B cell (primary cell): Measurements from ENCODE around the gene SIRPA. TPM values are rescaled to one million over a fixed set of nuclear protein-coding genes. Genes with fewer than 3 reads are reported as not detected.

Experiments
- ATAC-seq: fragments of 200-7000 bp; cut with Tn5 transposase; one replicate; pipeline ENCODE4 v1.10.0; 2021; ENCODE audit warnings: low read depth, mild to moderate bottlenecking, moderate number of reproducible peaks, moderate library complexity
- CTCF ChIA-PET: fragments of 350-600 bp; sonication (Branson Sonifier 250); formaldehyde crosslinking; loops from one replicate; lab custom pipeline; 2021; ENCODE audit warnings: antibody characterized with exemption, inconsistent platforms; lab: Charles Lee
- POLR2A ChIA-PET: fragments of 350-600 bp; sonication (Branson Sonifier 250); formaldehyde crosslinking; loops from one replicate; lab custom pipeline; 2021; ENCODE audit warnings: antibody characterized with exemption; lab: Charles Lee
- DNase-seq: peaks from one replicate; pipeline ENCODE4 v3.0.0; 2013
- H2AFZ ChIP-seq: 2 replicates; pipeline ENCODE4 v1.6.1; 2012; ENCODE audit warnings: mild to moderate bottlenecking, low read depth, low read length; ENCODE audit not compliant: insufficient read depth, poor library complexity, severe bottlenecking
- H3K27ac ChIP-seq, 2 donors: 1 replicate in 1 of 2; 2 replicates in 1 of 2; pipeline ENCODE4 v1.5.1; 2012 to 2013; ENCODE audit warnings: low read length in 2 of 2, mild to moderate bottlenecking in 2 of 2, moderate library complexity in 1 of 2
- H3K27me3 ChIP-seq, 4 experiments: fragments of 200-600 bp in 1 of 4; sonication (generic) in 1 of 4; replicated peaks in 1 of 4; 1 replicate in 2 of 4; 2 replicates in 2 of 4; pipeline versions ENCODE4 v1.6.1 to v1.7.0; 2013 to 2016; ENCODE audit warnings: low read length in 3 of 4, mild to moderate bottlenecking in 2 of 4, mixed read lengths in 1 of 4, moderate library complexity in 1 of 4; ENCODE audit not compliant: insufficient read depth in 4 of 4, control insufficient read depth in 3 of 4; ENCODE audit errors: control extremely low read depth in 1 of 4
- H3K36me3 ChIP-seq, 2 experiments: replicated peaks in 1 of 2; 1 replicate in 1 of 2; 2 replicates in 1 of 2; pipeline versions ENCODE4 v1.6.1 to v1.7.1; 2013; ENCODE audit warnings: low read length in 1 of 2; ENCODE audit not compliant: insufficient read depth in 2 of 2, control insufficient read depth in 1 of 2; ENCODE audit errors: control extremely low read depth in 1 of 2, extremely low read depth in 1 of 2
- H3K4me1 ChIP-seq, 2 donors: fragments of 200-600 bp in 1 of 2; sonication (generic) in 1 of 2; 1 replicate in 1 of 2; 2 replicates in 1 of 2; pipeline versions ENCODE4 v1.5.1 to v1.6.1; 2013 to 2017; ENCODE audit warnings: low read length in 2 of 2; ENCODE audit not compliant: control insufficient read depth in 2 of 2, insufficient read depth in 2 of 2
- H3K4me2 ChIP-seq: replicated peaks from 2 replicates; pipeline ENCODE3; 2012; ENCODE audit warnings: mild to moderate bottlenecking, low read depth, low read length; ENCODE audit not compliant: poor library complexity, severe bottlenecking
- H3K4me3 ChIP-seq, 5 experiments: fragments of 200-600 bp in 1 of 5; sonication (generic) in 1 of 5; 1 replicate in 3 of 5; 2 replicates in 2 of 5; pipeline versions ENCODE4 v1.5.1 to v1.7.0; 2011 to 2016; ENCODE audit warnings: low read length in 4 of 5, mild to moderate bottlenecking in 4 of 5, low read depth in 2 of 5, control low read depth in 1 of 5, moderate library complexity in 1 of 5; ENCODE audit not compliant: insufficient read depth in 1 of 5; ENCODE audit errors: control extremely low read depth in 1 of 5, extremely low read depth in 1 of 5
- H3K79me2 ChIP-seq: fragments of 200-600 bp; sonication (generic); one replicate; pipeline ENCODE4 v1.6.0; 2016; ENCODE audit warnings: low read length; ENCODE audit not compliant: control insufficient read depth, insufficient read depth
- H3K9ac ChIP-seq: fragments of 200-600 bp; sonication (generic); 2 replicates; pipeline ENCODE4 v1.6.1; 2017; ENCODE audit warnings: mild to moderate bottlenecking, low read length, moderate library complexity
- H3K9me3 ChIP-seq, 3 donors: one replicate each; pipeline versions ENCODE4 v1.6.1 to v1.7.1; 2013; ENCODE audit warnings: low read length in 2 of 3; ENCODE audit not compliant: control insufficient read depth in 2 of 3, insufficient read depth in 1 of 3; ENCODE audit errors: control extremely low read depth in 1 of 3
- H4K20me1 ChIP-seq: 2 replicates; pipeline ENCODE4 v1.6.0; 2012; ENCODE audit warnings: mild to moderate bottlenecking, low read length; ENCODE audit not compliant: insufficient read depth, control insufficient read depth, poor library complexity, severe bottlenecking
- H3K27ac Mint-ChIP-seq: one replicate; pipeline ENCODE4 v1.8.0; 2021; ENCODE audit warnings: mixed read lengths
- H3K27me3 Mint-ChIP-seq: one replicate; pipeline ENCODE4 v1.8.0; 2021; ENCODE audit warnings: mixed read lengths
- H3K4me1 Mint-ChIP-seq: one replicate; pipeline ENCODE4 v1.8.0; 2021; ENCODE audit warnings: mixed read lengths
- H3K4me3 Mint-ChIP-seq: one replicate; pipeline ENCODE4 v1.8.0; 2021; ENCODE audit warnings: mixed read lengths
- H3K9me3 Mint-ChIP-seq: one replicate; pipeline ENCODE4 v1.8.0; 2022; ENCODE audit warnings: mixed read lengths; ENCODE audit not compliant: insufficient read depth
- CTCF ChIP-seq: fragments of 200-600 bp; IDR thresholded peaks from one replicate; pipeline ENCODE4 v1.8.0; 2022; ENCODE audit warnings: antibody characterized with exemption, mild to moderate bottlenecking
- EZH2 ChIP-seq: IDR thresholded peaks from 2 replicates; pipeline ENCODE4 v1.6.1; 2012; ENCODE audit warnings: borderline replicate concordance, low read depth, mild to moderate bottlenecking, moderate library complexity, low read length; ENCODE audit not compliant: insufficient read depth, poor library complexity, severe bottlenecking
- WGBS: methylation state at CpG from one replicate; pipeline ENCODE4 v1.1.5; 2013; ENCODE audit warnings: missing lambda C conversion rate; ENCODE audit not compliant: insufficient coverage; 5-methylcytosine and 5-hydroxymethylcytosine counted together
- intact Hi-C: fragments of 100-400 bp; cut with micrococcal nuclease; formaldehyde crosslinking; loops from one replicate; pipeline ENCODE4 v1.10.0; 2022
- polyA plus RNA-seq: library from polyadenylated mRNA; depleted of rRNA; stranded (reverse); fragments of >200 nt; gene quantifications from 2 replicates; pipeline ENCODE4 v1.2.3, GENCODE V29; 2012
- total RNA-seq, 2 donors: library from RNA; stranded (reverse); fragments of 120-200 nt in 1 of 2; gene quantifications; 1 replicate in 1 of 2; 2 replicates in 1 of 2; pipeline versions ENCODE4 v1.2.3 to v1.2.4, GENCODE V29; 2013 to 2022

The SIRPA gene
- total and polyA plus RNA-seq, 2 donors (not counting 1 experiment from before 2014, with no cell fraction given) = 0.94 to 10.2 TPM

- no peaks in the 10 kb centered on the region for H3K79me2 ChIP-seq
- H3K27me3 Mint-ChIP-seq = peaks cover 9% of the 10 kb centered on the region
- peak overlapping the region; percentile 89 for H3K27ac Mint-ChIP-seq
- peaks cover 45 to 53% of the 10 kb centered on the region in 2 donors for H3K4me1 ChIP-seq
- no peaks in the 10 kb centered on the region for H4K20me1 ChIP-seq
- peaks cover 52% of the 10 kb centered on the region for H3K4me1 Mint-ChIP-seq
- no peak overlapping the region for H2AFZ ChIP-seq
- H3K27ac ChIP-seq = no peak overlapping the region
- ChIA-PET POLR2A (no interaction called here), CTCF (interaction anchor here (1.4 to 5.1 kb wide), 3 partner anchors 14 to 221 kb away, joined by 3 to 42 read pairs (median 29); no protein-coding TSS in a partner anchor)
- intact Hi-C loops = loop anchor here (2.0 to 10.0 kb wide), 2 partner anchors 177 to 349 kb away; no protein-coding TSS in a partner anchor
- H3K9me3 ChIP-seq = no peaks in the 10 kb centered on the region
- 94% methylated on average over 7 of the region's 11 CpGs for WGBS
- peaks cover 0 to 9% (median 0%) of the 10 kb centered on the region in 4 experiments for H3K27me3 ChIP-seq
- no peaks in the 10 kb centered on the region for H3K36me3 ChIP-seq
- no peaks in the 10 kb centered on the region for H3K9me3 Mint-ChIP-seq
- TF ChIP-seq EZH2 (no peak), CTCF (no peak)
- no peak overlapping the region for H3K9ac ChIP-seq
- H3K4me2 ChIP-seq = no peak overlapping the region
- no peak overlapping the region for H3K4me3 ChIP-seq
- ATAC-seq (no peak), DNase-seq (no peak)
- H3K4me3 Mint-ChIP-seq = no peak overlapping the region
Observed at GRCh38 chr20:1951436-1952115, 56.4 kb downstream of the SIRPA start.
